Measurements from ENCODE around the gene PPP1R16B.

DNA sequence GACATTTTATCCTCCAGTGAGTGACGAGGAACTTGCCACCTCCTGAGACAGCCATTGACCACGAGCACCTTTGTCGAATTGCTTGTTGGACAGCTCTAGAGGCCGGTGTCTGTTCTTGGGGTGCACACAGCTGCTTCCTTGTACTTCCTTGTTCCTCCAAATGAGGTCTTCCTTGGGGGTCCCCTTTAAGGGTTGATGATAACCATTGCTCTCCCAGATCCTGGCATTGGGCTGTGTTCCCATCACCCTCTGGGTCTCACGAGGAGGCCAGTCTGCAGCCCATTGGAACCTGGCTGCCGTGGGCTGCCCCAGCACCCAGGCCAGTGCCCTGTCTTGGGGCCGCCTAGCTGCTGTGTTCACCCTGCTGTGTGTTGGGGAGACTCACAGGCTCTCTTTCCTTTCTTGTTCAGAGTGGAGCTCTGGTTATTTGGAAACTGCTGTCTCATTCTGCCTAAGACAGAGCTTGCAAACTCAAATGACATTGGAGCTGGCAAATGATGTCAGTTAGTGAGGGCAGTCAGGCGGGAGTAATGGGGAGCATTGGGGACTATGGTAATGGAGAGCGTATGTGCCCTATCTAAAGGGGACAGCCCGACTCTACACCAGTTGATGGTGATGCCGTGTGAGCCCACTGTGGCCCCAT, 25.7 kb downstream of the PPP1R16B start:
- TF ChIP-seq, protein P1, sequence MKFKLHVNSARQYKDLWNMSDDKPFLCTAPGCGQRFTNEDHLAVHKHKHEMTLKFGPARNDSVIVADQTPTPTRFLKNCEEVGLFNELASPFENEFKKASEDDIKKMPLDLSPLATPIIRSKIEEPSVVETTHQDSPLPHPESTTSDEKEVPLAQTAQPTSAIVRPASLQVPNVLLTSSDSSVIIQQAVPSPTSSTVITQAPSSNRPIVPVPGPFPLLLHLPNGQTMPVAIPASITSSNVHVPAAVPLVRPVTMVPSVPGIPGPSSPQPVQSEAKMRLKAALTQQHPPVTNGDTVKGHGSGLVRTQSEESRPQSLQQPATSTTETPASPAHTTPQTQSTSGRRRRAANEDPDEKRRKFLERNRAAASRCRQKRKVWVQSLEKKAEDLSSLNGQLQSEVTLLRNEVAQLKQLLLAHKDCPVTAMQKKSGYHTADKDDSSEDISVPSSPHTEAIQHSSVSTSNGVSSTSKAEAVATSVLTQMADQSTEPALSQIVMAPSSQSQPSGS (IDR thresholded peaks at IDR 0.05; ENCODE audit: low read length) = no peak
- TF ChIP-seq TCF7 (IDR thresholded peaks at IDR 0.05; ENCODE audit: borderline replicate concordance) (no peak), RAD51 (IDR thresholded peaks at IDR 0.05) (no peak), EP300 (IDR thresholded peaks at IDR 0.05; ENCODE audit: borderline replicate concordance in 1 of 2, control insufficient read depth in 1 of 2, low read depth in 2 of 2, low read length in 2 of 2) (no peak), PAX5 (IDR thresholded peaks at IDR 0.05; ENCODE audit: borderline replicate concordance, low read depth, low read length) (no peak), POLR2AphosphoS5 (IDR thresholded peaks at IDR 0.05; ENCODE audit: low read length) (peak; percentile 9; the same call in 1 of the 2 replicates), CREB1 (IDR thresholded peaks at IDR 0.05; ENCODE audit: low read depth) (no peak), PAX8 (IDR thresholded peaks at IDR 0.05) (no peak), TAF1 (IDR thresholded peaks at IDR 0.05; ENCODE audit: borderline replicate concordance, low read depth, low read length) (no peak)
- TF ChIP-seq, protein P2, sequence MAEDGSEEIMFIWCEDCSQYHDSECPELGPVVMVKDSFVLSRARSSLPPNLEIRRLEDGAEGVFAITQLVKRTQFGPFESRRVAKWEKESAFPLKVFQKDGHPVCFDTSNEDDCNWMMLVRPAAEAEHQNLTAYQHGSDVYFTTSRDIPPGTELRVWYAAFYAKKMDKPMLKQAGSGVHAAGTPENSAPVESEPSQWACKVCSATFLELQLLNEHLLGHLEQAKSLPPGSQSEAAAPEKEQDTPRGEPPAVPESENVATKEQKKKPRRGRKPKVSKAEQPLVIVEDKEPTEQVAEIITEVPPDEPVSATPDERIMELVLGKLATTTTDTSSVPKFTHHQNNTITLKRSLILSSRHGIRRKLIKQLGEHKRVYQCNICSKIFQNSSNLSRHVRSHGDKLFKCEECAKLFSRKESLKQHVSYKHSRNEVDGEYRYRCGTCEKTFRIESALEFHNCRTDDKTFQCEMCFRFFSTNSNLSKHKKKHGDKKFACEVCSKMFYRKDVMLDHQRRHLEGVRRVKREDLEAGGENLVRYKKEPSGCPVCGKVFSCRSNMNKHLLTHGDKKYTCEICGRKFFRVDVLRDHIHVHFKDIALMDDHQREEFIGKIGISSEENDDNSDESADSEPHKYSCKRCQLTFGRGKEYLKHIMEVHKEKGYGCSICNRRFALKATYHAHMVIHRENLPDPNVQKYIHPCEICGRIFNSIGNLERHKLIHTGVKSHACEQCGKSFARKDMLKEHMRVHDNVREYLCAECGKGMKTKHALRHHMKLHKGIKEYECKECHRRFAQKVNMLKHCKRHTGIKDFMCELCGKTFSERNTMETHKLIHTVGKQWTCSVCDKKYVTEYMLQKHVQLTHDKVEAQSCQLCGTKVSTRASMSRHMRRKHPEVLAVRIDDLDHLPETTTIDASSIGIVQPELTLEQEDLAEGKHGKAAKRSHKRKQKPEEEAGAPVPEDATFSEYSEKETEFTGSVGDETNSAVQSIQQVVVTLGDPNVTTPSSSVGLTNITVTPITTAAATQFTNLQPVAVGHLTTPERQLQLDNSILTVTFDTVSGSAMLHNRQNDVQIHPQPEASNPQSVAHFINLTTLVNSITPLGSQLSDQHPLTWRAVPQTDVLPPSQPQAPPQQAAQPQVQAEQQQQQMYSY (CRISPR knock-in tag; IDR thresholded peaks at IDR 0.05) = no peak

All from GM12878 (cell line).